GM12873 (cell line): ENCODE data around the gene S100A9.

Experiments used
- TF ChIP-seq, protein P1 (sequence below): IDR thresholded peaks from 2 replicates; pipeline ENCODE4 v1.5.1; 2012; ENCODE audit warnings: low read depth, mild to moderate bottlenecking, moderate library complexity, low read length, control low read depth; ENCODE audit not compliant: insufficient read depth; ENCODE audit errors: missing control alignments

Gene S100A9

DNA sequence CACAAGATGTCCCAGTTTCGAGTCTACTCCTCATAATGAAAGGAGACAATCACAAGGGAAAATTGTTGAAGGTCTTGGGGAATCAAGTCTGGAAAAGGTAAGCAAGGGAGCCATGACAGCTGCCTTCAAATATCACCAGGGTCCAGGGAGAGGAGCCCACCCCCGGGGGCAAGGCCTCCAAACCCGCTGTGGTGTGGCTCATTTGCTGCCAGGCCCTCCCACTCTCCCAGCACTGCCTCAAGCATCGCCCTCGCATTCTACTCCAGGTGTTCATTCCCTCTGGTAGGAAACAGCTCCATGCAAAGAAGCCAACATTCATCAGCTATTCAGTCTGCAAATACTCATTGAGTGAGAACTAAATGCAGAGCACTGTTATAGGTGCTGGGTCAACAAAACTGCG, 8.6 kb downstream of the S100A9 start:
- TF ChIP-seq, protein P1, sequence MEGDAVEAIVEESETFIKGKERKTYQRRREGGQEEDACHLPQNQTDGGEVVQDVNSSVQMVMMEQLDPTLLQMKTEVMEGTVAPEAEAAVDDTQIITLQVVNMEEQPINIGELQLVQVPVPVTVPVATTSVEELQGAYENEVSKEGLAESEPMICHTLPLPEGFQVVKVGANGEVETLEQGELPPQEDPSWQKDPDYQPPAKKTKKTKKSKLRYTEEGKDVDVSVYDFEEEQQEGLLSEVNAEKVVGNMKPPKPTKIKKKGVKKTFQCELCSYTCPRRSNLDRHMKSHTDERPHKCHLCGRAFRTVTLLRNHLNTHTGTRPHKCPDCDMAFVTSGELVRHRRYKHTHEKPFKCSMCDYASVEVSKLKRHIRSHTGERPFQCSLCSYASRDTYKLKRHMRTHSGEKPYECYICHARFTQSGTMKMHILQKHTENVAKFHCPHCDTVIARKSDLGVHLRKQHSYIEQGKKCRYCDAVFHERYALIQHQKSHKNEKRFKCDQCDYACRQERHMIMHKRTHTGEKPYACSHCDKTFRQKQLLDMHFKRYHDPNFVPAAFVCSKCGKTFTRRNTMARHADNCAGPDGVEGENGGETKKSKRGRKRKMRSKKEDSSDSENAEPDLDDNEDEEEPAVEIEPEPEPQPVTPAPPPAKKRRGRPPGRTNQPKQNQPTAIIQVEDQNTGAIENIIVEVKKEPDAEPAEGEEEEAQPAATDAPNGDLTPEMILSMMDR: no peak

DNA sequence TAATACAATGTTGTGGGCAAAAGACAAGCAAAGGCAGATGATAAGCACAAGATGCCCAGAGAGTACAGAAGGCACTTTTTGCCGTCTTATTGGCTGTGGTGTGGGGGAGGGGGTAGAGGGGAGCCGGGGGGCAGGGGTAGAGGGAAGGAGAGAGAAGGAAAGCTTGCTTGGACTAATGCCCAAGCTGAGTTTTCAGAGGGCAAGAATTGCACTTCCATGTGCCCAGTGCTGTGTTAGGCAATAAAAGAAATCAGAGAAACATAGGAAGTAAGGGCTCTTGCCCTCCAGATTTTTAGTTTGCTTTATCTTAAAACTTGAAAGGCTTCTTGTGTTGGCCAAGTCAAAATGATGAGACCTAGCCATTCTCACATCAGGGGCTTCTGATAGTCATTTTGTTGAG, 9.4 kb downstream of the S100A9 start:
- TF ChIP-seq, protein P1: no peak

DNA sequence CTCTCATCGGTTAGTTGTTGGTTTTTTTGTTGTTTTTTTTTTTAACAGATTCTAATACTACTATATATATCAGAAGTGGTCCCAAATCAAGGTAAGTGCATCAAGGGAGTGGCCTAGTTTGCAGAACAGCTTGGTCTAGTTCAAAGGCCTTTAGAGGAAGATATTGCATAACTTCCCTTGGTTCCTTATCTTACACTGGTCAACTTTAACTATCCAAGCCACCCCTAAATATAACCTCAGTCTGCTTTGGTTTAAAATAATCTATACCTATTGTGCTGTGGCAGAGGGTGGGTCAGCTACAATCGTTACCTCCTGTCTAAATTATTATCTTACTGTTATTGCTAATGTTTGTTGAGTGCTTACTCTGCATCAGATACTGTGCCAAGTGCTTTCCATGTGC, 10.8 kb downstream of the S100A9 start:
- TF ChIP-seq, protein P1: no peak

DNA sequence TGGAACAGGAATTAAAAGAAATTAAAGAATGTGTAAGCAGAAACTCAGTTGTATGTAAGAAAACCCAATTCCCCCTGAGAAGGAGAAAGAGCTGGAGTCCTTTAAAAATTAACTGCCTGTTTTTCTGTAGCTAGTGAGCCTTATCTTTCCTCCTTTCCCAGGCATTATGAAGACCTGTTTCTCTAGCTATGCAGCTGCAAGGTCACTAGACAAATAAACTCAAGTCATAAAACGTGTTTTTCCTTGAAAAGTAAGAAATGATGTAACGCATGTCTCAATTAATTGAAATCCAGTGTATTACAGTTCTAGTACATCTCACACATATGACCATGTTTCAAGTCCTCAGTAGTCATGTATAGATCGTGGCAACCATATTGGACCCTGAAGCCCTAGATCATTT, 12.5 kb downstream of the S100A9 start:
- TF ChIP-seq, protein P1: no peak

DNA sequence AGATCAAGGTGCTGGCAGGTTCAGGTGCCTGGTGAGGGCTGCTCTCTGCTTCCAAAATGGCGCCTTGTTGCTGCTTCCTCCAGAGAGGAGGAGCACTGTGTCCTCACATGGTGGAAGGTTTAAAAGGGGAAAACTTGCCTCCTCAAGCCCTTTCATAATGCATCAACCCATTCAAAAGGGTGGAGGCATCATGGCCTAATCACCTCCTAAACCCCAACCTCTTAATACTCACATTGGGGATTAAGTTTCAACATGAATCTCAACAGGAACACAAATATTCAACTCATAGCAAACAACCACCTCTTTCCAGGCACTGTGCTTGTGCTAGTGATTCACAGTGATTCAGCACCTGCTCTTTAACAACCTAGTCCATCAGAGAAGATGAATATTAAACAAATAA, 13.6 kb downstream of the S100A9 start:
- TF ChIP-seq, protein P1: no peak

DNA sequence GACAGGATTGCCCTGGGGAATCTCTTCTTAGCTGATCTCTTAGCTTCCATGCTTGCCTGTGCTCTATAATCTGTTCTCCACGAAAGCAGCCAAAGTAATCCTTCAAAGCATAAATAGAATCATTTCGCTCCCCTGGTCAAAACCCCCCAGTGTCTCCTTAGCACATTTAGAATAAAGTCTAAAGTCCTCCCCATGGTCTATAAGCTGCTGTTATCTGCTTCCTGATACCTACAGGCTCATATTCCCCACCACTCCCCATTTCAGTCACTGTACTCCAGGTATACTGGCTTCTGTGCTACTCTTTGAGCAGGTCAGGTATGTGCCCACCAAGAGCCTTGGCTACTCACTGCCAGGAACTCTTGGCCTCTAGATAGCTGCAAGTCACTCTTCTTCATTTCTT, 14.9 kb downstream of the S100A9 start:
- TF ChIP-seq, protein P1: no peak

DNA sequence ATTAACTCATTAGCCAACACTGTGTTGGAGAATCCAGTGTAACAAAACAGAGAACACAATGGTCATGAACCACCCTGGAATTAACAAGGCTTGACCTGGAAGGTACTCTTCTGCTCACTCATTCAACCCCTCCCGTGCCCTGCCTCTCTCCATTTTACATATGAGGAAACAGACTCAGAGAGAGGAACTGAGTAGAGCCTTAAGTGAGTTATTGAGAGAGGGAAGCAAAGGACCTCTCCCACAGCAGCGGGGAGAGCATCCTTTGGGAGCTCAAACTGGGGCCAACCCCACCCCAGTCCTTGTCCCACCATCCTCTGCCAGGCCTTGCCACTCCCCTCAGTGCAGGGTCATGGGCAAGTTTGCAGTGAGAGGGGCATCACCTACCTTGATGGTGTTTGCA, 16.4 kb downstream of the S100A9 start:
- TF ChIP-seq, protein P1: no peak
